Activated CD8-positive, alpha-beta memory T cell treated with anti-CD3 and anti-CD28 coated beads, Interleukin-2, amount 10 ng/mL, durations not matched to agents 7 days and 5 days (primary cell): ENCODE measurements around the gene KRT6A. TPM values are rescaled to one million over a fixed set of nuclear protein-coding genes. Genes with fewer than 3 reads are reported as not detected.
"Not testable (repeated sequence)": the region's sequence is repeated elsewhere in the genome, so short reads cannot be mapped to it uniquely, and the experiment has no call there.

Source experiments
- ATAC-seq: fragments of 150-1000 bp; cut with Tn5 transposase; one replicate; pipeline ENCODE4 v1.10.0; 2021; ENCODE audit warnings: moderate library complexity
- CTCF ChIA-PET: fragments of 350-600 bp; sonication (Branson Sonifier 250); formaldehyde crosslinking; loops from one replicate; lab custom pipeline; 2021; ENCODE audit warnings: antibody characterized with exemption; lab: Charles Lee
- DNase-seq: peaks from one replicate; pipeline ENCODE4 v3.0.0-alpha.2; 2020
- H3K27ac Mint-ChIP-seq: one replicate; pipeline ENCODE4 v1.8.0; 2021; ENCODE audit warnings: mild to moderate bottlenecking, mixed read lengths
- H3K27me3 Mint-ChIP-seq: one replicate; pipeline ENCODE4 v1.8.0; 2021; ENCODE audit warnings: mixed read lengths
- H3K36me3 Mint-ChIP-seq: one replicate; pipeline ENCODE4 v1.8.0; 2021; ENCODE audit warnings: mild to moderate bottlenecking, mixed read lengths
- H3K4me1 Mint-ChIP-seq: one replicate; pipeline ENCODE4 v1.8.0; 2021; ENCODE audit warnings: mixed read lengths
- H3K4me3 Mint-ChIP-seq: one replicate; pipeline ENCODE4 v1.8.0; 2021; ENCODE audit warnings: mild to moderate bottlenecking, moderate library complexity, mixed read lengths
- H3K9me3 Mint-ChIP-seq: one replicate; pipeline ENCODE4 v1.8.0; 2022; ENCODE audit warnings: low read depth, mixed read lengths
- total RNA-seq, 2 experiments: library from RNA; stranded (reverse); gene quantifications; one replicate each; pipeline ENCODE4 v1.2.3, GENCODE V29; 2021

KRT6A gene
- total RNA-seq, 2 experiments from 2014 or later: not detected

DNA sequence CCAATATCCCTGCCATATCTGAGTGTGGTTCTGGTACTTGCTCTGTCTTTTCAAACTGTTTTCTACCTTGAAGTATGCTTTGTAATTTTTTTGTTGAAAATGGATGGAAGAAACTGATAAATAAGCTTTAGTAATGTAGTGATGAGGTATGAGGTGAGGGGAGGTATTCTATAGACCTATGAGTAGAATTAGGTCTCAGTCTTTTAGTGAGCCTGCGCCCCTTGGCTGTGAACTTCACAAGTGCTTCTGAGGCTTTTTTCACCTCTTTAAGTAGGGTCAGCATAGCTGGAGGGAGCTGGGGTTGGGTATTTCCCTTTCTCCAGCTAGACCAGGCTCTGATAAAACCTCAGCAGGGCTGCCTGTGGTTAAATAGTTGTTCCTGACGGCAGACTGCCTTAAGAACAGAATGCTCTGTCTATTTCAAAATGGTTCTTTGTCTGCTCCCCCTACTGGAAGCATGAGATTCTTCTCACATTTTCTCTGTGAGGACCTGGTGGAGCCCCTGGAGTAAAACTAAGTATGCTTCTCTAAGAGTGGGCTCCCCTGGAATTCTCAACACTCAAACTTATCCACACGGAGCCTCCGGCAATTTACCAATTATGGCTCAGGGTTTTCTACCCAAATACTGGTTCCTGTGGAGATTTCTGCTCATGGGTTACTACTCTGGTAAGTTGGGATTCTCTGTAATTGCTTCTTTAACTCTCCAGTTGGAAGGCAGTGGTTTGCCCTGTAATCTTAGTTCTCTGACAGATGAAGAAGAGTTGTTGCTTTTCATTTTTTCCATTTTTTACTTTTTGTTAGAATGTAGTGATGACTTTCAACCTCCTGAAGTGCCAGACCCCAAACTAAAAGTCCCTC lies 14.0 kb upstream of the KRT6A start:
- ATAC-seq (no peak), DNase-seq (no peak)
- peaks cover 53% of the 10 kb centered on the region for H3K27me3 Mint-ChIP-seq
- H3K4me1 Mint-ChIP-seq: no peaks in the 10 kb centered on the region
- no peak overlapping the region for H3K4me3 Mint-ChIP-seq
- no peaks in the 10 kb centered on the region for H3K36me3 Mint-ChIP-seq
- H3K9me3 Mint-ChIP-seq: peaks cover 6% of the 10 kb centered on the region
- H3K27ac Mint-ChIP-seq: no peak overlapping the region
- CTCF ChIA-PET: interaction anchor here (0.7 to 1.2 kb wide), 5 partner anchors 13 to 364 kb away, joined by 3 to 4 read pairs (median 3); partner anchors contain the start of gene KRT5

DNA sequence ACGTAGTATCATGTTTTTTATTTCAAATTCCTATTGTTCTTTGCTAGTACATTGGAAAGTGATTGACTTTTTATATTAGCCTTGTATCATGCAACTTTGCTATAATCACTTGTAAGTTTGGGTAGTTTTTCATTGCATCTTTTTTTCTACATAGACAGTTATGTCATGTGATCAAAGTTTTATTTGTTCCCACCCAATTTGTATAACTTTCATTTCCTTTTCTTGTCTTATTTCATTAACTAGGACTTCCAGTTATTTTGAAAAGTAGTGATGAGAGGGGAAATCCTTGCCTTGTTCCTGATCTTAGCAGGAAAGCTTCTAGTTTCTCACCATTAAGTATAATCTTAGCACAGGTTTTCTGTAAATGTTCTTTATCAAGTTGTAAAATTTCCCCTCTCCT lies 9.8 kb upstream of the KRT6A start:
- H3K27me3 Mint-ChIP-seq: peaks cover 58% of the 10 kb centered on the region

DNA sequence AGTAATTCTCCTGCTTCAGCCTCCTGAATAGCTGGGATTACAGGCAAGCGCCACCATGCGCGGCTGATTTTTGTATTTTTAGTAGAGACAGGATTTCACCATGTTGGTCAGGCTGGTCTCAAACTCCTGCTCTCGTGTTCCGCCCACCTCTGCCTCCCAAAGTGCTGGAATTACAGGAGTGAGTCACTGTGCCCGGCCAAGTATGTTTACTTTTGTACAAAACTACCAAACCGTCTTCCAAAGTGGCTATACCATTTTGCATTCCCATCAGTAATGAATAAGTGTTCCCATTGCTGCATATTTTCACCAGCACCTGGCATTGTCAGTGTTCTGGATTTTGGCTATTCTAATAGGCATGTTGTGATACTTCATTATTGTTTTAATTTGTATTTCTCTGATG lies 8.4 kb upstream of the KRT6A start:
- H3K36me3 Mint-ChIP-seq: no peaks in the 10 kb centered on the region
- no peaks in the 10 kb centered on the region for H3K4me1 Mint-ChIP-seq
- peaks cover 50% of the 10 kb centered on the region for H3K27me3 Mint-ChIP-seq
- ATAC-seq (no peak), DNase-seq (no peak)
- CTCF ChIA-PET: no interaction called here
- no peak overlapping the region for H3K27ac Mint-ChIP-seq
- H3K4me3 Mint-ChIP-seq: no peak overlapping the region
- H3K9me3 Mint-ChIP-seq: no peaks in the 10 kb centered on the region

More for the DNA sequence above, 9.8 kb upstream of the KRT6A start:
- CTCF ChIA-PET: no interaction called here
- H3K9me3 Mint-ChIP-seq: no peaks in the 10 kb centered on the region
- no peak overlapping the region for H3K4me3 Mint-ChIP-seq
- DNase-seq: no peak
- no peaks in the 10 kb centered on the region for H3K4me1 Mint-ChIP-seq
- no peak for ATAC-seq
- H3K36me3 Mint-ChIP-seq: no peaks in the 10 kb centered on the region
- H3K27ac Mint-ChIP-seq: no peak overlapping the region

DNA sequence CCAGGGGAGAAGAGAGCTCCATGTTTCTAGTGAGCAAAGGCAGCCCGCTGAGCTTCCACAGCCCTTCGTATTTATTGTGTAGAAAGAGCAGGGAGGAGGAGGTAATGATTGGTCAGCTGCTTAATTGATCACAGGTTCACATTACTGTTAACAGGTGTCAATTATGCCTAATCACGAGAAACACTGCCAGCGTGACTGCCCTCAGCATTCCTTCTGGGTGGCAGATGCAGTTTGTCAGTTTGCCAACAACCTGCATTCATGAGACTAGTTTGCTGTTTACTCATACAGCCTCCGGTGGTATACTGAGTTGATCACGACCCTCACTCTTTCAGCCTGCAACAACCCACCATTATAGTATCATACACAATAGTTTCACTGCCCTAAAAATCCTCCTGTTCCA lies 7.5 kb upstream of the KRT6A start:
- H3K36me3 Mint-ChIP-seq, H3K4me3 Mint-ChIP-seq, ATAC-seq, CTCF ChIA-PET, H3K27ac Mint-ChIP-seq, H3K4me1 Mint-ChIP-seq, H3K9me3 Mint-ChIP-seq, DNase-seq: not testable (repeated sequence)
- H3K27me3 Mint-ChIP-seq: peaks cover 49% of the 10 kb centered on the region

DNA sequence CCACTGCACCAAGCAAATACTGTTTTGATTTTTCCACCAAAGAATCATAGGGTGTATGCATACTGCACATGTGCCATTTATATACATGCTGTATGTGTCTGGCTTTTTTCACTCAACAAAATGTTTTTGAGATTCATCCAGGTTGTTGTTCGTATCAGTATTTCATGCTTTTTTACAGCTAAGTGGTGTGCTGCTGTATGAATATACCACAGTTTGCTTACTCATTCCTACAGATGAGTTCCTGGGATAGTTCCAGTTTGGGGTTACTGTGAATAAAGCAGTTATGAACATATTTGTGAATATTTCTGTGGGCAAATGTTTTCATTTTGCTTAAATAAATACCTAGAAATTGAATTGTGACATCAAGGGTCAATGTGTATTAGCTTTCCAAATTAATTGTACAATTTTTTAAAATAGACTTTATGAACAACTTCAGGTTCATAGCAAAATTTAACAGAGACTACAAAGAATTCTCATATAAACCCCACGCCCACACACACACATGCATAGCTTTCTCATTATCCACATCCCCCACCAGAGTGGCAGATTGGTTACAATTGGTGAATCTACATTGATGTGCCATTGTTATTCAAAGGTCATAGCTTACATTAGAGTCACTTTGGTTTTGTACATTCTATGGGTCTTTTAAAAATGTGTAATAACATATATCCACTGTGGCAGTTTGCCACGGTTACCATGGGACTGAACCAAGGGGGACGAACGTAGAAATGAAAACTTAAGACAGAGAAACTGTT lies 6.9 kb upstream of the KRT6A start:
- peaks cover 48% of the 10 kb centered on the region for H3K27me3 Mint-ChIP-seq
- H3K4me3 Mint-ChIP-seq: no peak overlapping the region
- H3K36me3 Mint-ChIP-seq: no peaks in the 10 kb centered on the region
- H3K4me1 Mint-ChIP-seq: no peaks in the 10 kb centered on the region
- no peaks in the 10 kb centered on the region for H3K9me3 Mint-ChIP-seq
- ATAC-seq (no peak), DNase-seq (no peak)
- CTCF ChIA-PET: no interaction called here
- no peak overlapping the region for H3K27ac Mint-ChIP-seq

DNA sequence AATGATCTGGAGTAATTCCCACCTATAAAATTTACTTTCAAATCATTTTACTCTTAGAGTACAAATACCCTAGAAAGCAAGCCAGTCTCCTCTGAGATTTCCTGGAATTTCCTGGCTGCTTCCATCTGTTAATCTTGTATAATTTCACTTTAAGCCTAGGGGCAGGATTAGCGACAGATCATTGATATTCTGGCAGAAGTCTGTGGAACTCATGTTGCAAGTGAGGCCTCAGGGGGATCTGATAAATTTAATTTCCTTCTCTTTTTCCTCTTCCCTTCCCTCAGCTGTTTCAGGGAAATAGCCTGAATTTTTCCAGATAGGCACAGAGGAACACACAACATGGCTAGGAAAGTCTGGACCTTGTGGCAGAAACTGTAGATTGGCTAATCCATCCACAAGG lies 5.9 kb upstream of the KRT6A start:
- DNase-seq (no peak), ATAC-seq (no peak)
- Mint-ChIP-seq H3K4me1 (no peaks in the 10 kb centered on the region), H3K27ac (no peak overlapping the region), H3K4me3 (no peak overlapping the region), H3K9me3 (no peaks in the 10 kb centered on the region), H3K27me3 (peaks cover 50% of the 10 kb centered on the region), H3K36me3 (no peaks in the 10 kb centered on the region)
- CTCF ChIA-PET: no interaction called here

DNA sequence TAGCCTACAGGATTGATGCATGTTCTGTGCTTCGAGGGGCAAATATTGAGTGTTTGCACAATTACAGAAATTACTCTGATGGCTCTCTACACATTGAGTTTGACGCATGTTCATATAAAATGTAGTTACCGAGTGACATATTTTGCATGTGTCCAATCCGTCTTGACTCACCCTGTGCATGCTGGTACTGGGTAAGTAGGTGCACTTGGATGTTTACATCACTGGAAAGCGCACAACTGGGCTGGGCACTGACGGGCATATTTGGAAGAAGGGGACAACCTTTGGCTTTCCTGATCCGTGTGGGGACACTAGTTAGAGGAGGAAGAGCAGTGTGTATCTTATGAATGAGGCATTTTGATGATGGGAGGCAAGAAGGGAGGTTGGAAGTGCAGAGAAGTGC lies 4.9 kb upstream of the KRT6A start:
- ATAC-seq: no peak
- CTCF ChIA-PET: no interaction called here
- peaks cover 48% of the 10 kb centered on the region for H3K27me3 Mint-ChIP-seq

DNA sequence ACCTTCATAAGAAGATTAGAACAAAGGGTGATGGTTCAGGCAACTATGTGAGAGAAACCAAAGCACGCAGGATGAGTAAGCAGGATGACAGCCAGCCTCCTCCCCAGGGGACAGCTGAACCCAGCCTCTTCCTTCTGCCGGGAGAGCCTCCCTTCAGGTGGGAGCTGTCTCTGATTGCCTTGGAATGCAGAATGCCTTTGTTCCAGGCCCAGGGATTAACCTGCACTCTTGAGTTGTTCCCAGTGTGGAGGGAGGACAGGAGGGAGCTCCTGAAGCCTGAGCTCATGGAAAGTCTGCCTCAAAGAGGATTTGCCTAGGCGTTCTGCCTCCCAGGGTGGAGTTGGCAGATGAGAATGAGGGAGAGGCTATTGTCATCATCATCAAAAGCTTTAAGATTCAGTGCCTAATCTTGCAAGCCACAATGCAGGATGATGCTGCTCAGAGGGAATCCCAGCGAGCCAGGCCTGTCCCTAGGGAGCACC lies 3.6 kb upstream of the KRT6A start:
- peaks cover 50% of the 10 kb centered on the region for H3K27me3 Mint-ChIP-seq
- H3K4me3 Mint-ChIP-seq: no peak overlapping the region
- ATAC-seq: no peak
- H3K9me3 Mint-ChIP-seq: no peaks in the 10 kb centered on the region
- H3K4me1 Mint-ChIP-seq: no peaks in the 10 kb centered on the region
- H3K36me3 Mint-ChIP-seq: no peaks in the 10 kb centered on the region
- CTCF ChIA-PET: interaction anchor here (1.5 kb wide), 1 partner anchor 12 kb away, joined by 4 read pairs; no protein-coding TSS in a partner anchor
- no peak overlapping the region for H3K27ac Mint-ChIP-seq
- no peak for DNase-seq

More for the DNA sequence above, 4.9 kb upstream of the KRT6A start:
- H3K4me3 Mint-ChIP-seq: no peak overlapping the region
- no peak overlapping the region for H3K27ac Mint-ChIP-seq
- no peaks in the 10 kb centered on the region for H3K36me3 Mint-ChIP-seq
- H3K9me3 Mint-ChIP-seq: no peaks in the 10 kb centered on the region
- no peak for DNase-seq
- H3K4me1 Mint-ChIP-seq: no peaks in the 10 kb centered on the region

DNA sequence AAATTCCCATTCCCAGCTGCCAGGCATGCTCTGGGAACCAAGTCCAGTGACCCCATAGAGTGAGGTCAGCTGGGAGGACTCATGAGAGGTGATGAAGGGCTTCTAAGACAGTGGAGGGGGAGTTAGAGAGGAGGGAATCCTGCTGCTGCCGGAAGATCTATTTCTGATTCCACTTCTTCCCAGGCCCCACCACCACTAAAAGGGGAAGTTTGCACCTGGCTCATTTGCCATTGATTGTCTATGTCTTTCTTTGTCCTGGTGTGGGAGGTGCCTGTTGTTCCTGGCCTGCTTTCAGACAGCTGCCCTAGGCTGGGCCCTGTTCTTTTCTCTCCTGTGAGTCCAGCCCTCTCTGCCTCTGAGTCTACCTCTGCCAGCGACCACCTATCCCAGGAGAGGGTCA lies 3.0 kb upstream of the KRT6A start:
- CTCF ChIA-PET: interaction anchor here (1.5 kb wide), 1 partner anchor 12 kb away, joined by 4 read pairs; no protein-coding TSS in a partner anchor
- no peaks in the 10 kb centered on the region for H3K4me1 Mint-ChIP-seq
- no peaks in the 10 kb centered on the region for H3K9me3 Mint-ChIP-seq
- H3K4me3 Mint-ChIP-seq: no peak overlapping the region
- no peak for ATAC-seq
- peaks cover 52% of the 10 kb centered on the region for H3K27me3 Mint-ChIP-seq
- no peak overlapping the region for H3K27ac Mint-ChIP-seq
- no peaks in the 10 kb centered on the region for H3K36me3 Mint-ChIP-seq
- DNase-seq: no peak

DNA sequence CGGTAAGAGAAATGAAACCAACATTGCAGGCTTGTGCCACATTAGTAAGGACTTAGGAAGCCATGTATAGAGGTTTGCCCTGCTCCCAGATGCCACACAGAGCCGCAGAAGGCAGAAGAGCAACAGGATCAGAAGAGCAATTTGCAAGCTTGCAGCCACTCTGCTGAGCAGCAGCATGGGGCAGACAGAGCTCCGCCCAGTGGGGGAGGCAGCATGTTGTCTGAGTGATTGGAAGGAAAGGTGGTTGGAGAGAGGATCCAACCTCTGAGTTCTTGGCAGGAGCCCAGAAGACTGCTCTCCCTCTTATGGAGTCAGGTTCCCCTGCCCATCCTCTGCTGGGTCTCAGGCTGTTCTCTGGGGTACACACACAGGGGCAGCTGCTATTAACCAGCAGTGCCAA lies 2.3 kb upstream of the KRT6A start:
- no peak overlapping the region for H3K27ac Mint-ChIP-seq
- DNase-seq (no peak), ATAC-seq (no peak)
- H3K9me3 Mint-ChIP-seq: no peaks in the 10 kb centered on the region
- no peaks in the 10 kb centered on the region for H3K36me3 Mint-ChIP-seq
- peaks cover 48% of the 10 kb centered on the region for H3K27me3 Mint-ChIP-seq
- CTCF ChIA-PET: no interaction called here
- no peaks in the 10 kb centered on the region for H3K4me1 Mint-ChIP-seq
- H3K4me3 Mint-ChIP-seq: no peak overlapping the region

DNA sequence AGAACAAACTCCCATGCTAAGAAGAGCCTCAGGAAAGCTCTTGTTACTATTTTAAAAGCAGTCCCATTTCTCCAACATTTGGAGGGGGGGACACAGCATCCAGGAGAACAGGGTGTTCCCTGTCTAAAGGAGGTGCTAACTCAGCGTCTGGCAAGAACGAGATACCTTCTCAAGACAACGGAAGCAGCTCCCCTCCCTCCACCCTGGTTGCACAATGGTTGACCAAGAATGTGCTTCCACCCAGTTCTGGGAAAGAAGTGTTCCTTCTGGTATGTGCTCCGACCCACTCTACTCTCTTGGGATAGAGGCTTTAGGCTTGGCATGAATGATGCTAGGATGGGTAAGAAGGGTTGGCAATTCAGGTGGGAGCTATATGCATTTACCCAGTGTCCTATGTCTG lies 1.5 kb upstream of the KRT6A start:
- CTCF ChIA-PET: no interaction called here
- Mint-ChIP-seq H3K4me1 (no peaks in the 10 kb centered on the region), H3K27ac (no peak overlapping the region), H3K9me3 (no peaks in the 10 kb centered on the region), H3K4me3 (no peak overlapping the region), H3K36me3 (no peaks in the 10 kb centered on the region), H3K27me3 (peaks cover 45% of the 10 kb centered on the region)
- no peak for ATAC-seq
- DNase-seq: no peak

DNA sequence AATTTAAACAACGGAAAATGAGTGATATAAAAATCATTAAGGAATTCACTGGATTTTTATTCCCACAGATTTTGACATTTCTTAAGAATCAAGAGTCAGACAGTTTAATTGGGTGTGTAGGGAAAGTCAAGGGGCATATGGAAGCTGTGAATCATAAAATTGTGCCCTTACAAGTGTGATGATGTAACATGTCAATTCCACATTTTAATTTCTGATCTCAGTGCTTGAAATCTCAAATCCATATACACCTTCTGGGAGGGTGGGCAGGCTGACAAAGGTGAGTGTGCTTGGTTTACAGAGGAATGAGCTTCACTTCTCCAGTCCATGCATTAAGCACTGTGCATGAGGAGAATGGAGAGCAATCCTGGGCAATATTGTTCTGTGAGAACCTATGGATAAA lies 1.0 kb upstream of the KRT6A start:
- Mint-ChIP-seq H3K4me1 (no peaks in the 10 kb centered on the region), H3K27ac (no peak overlapping the region), H3K9me3 (no peaks in the 10 kb centered on the region), H3K27me3 (peaks cover 44% of the 10 kb centered on the region), H3K4me3 (no peak overlapping the region), H3K36me3 (no peaks in the 10 kb centered on the region)
- ATAC-seq (no peak), DNase-seq (no peak)
- CTCF ChIA-PET: no interaction called here

DNA sequence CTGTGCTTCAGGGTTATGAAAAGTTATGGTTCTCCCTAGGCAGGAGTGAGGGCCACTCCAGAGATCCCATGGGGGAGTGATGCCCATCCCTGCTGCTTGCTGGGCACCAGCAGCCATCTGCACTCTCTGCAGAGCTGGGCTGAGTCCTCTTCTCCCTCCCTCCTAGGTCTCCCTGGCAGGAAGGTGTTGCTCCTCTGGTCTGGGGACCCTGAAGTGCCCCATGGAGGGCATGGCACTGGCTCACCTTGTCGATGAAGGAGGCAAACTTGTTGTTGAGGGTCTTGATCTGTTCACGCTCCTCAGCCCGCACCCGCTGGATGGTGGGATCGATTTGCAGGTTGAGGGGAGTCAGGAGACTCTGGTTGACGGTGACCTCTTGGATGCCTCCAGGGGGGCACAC lies 652 bp downstream of the KRT6A start:
- H3K4me1 Mint-ChIP-seq, H3K4me3 Mint-ChIP-seq, H3K27ac Mint-ChIP-seq, H3K36me3 Mint-ChIP-seq, CTCF ChIA-PET, H3K9me3 Mint-ChIP-seq, DNase-seq, ATAC-seq: not testable (repeated sequence)
- H3K27me3 Mint-ChIP-seq: peaks cover 43% of the 10 kb centered on the region

DNA sequence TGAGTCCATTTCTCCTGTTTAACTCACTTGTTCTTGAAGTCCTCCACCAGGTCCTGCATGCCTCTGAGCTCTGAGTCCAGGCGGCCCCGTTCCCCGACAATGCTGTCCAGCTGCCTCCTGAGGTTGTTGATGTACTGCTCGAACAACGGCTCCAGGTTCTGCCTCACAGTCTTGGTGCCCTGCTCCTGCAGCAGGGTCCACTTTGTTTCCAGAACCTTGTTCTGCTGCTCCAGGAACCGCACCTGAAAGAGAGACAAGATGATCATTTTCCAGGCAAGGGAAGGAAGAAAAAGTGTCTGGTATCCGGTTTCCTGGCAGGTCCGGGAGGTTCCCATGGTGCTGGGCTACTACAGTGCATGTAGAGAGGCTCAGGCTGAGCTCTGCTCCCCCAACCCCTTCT lies 1.6 kb downstream of the KRT6A start:
- H3K36me3 Mint-ChIP-seq, H3K4me1 Mint-ChIP-seq, H3K9me3 Mint-ChIP-seq, CTCF ChIA-PET, H3K4me3 Mint-ChIP-seq, H3K27ac Mint-ChIP-seq, DNase-seq, ATAC-seq: not testable (repeated sequence)
- peaks cover 46% of the 10 kb centered on the region for H3K27me3 Mint-ChIP-seq
